Measurements from ENCODE around the gene SPATS2. TPM values are rescaled to one million over a fixed set of nuclear protein-coding genes. Genes with fewer than 3 reads are reported as not detected.

The SPATS2 gene
- polyA plus RNA-seq, 1 experiment: 100 TPM

DNA sequence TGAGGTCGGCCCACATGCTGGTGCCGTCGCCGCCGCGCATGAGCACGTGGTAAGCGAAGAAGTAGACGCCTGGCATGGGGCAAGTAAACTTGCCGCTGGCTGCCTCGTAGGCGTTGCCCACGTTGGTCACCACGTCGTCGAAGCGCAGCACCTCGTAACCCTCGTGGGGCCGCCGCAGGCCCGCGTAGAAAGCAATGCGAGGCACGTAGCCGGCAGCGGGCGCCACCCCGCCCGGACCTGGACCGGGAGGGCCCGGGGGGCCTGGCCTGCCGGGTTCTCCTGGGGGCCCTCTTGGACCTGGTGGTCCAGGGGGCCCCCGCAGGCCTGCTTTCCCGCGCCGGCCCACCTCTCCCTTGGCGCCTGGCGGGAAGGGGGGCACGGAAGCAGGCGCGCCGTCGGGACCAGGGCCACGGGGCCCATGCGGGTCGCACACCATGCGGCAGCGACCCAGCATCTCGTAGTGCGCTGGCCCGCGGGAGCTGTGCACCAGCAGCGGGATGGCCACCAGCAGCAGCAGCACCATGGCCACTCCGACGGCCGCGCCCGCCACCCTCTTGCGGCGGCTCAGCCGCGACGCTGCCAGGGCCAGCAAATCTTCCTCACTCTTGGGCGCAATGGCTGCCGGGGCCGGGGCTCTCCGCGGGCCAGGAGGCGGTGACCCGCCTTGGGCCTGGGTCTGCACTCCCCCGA lies 31.2 kb upstream of the SPATS2 start:
- TF ChIP-seq, protein P1, sequence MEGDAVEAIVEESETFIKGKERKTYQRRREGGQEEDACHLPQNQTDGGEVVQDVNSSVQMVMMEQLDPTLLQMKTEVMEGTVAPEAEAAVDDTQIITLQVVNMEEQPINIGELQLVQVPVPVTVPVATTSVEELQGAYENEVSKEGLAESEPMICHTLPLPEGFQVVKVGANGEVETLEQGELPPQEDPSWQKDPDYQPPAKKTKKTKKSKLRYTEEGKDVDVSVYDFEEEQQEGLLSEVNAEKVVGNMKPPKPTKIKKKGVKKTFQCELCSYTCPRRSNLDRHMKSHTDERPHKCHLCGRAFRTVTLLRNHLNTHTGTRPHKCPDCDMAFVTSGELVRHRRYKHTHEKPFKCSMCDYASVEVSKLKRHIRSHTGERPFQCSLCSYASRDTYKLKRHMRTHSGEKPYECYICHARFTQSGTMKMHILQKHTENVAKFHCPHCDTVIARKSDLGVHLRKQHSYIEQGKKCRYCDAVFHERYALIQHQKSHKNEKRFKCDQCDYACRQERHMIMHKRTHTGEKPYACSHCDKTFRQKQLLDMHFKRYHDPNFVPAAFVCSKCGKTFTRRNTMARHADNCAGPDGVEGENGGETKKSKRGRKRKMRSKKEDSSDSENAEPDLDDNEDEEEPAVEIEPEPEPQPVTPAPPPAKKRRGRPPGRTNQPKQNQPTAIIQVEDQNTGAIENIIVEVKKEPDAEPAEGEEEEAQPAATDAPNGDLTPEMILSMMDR (IDR thresholded peaks at IDR 0.05; ENCODE audit: low read depth, low read length): no peak
- DNase-seq (ENCODE audit: low read depth, low spot score): no peak
- ChIA-PET CTCF (interaction anchor here (1.0 to 4.9 kb wide), 4 partner anchors 12 to 244 kb away, joined by 4 to 72 read pairs (median 10); no protein-coding TSS in a partner anchor), POLR2A (no interaction called here)
- Histone ChIP-seq H3K4me3 (ENCODE audit: low read depth, low read length) (no peak overlapping the region), H3K27ac (ENCODE audit: low read depth, low read length) (no peak overlapping the region), H3K9me3 (ENCODE audit: control insufficient read depth, insufficient read depth, low read length) (peaks cover 5% of the 10 kb centered on the region; the same call in 1 of the 2 replicates), H3K27me3 (ENCODE audit: control insufficient read depth, insufficient read depth, low read length) (peaks cover 64% of the 10 kb centered on the region)

DNA sequence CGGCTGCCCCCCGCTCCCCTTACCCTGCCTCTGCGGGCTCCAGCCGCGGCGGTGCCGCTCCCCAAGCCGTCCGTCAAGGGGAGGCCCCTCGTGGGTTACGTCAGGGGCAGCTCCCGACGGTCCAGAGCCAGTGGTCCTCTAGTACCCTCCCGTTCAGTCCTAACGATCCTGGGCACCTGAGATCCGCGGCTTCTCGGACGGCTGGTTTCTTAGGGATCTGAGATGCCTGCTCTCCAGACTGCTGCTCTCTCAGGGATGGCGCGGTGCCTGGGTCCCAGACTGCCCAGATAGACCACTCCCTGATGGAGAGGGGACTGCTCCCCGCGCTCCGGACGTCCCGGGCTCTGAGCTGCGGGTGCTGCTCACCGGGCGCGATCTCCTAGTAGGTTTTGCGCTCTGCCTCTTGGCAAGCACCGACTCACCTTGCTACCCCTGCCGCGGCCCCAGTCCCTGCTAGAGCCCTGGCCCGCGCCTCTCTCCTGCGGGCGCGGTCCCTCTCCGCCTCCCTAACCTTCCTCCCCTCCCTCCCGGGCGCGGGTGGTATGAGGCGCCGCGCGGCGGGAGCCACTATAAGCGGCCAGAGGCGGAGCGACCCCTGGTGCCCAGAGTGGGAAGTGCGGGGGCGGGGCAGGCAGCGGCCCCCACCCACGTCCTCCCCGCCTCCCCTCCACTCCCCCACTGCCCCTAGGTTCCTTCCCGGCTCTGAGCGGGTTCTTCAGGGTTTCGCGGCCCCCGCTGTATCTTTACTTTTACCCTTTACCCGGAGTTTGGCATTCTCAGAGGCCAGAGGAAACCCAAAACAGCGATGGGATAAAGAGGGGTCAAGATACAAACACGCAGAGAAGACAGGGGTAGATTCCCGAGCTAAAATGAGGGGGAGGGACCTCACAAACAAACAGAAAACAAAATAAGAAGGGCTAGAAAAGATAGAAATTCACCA lies 30.3 kb upstream of the SPATS2 start, which contains the start of gene C1QL4:
Gene C1QL4 (minus strand): TSS at position 544 of the 940 bp plus-strand sequence. CDS start 711 bp downstream, outside the sequence.
- H3K27ac ChIP-seq (ENCODE audit: low read depth, low read length): no peak within 1 kb of the TSS
- peaks cover 5% of the 10 kb centered on the region; the same call in 1 of the 2 replicates for H3K9me3 ChIP-seq (ENCODE audit: control insufficient read depth, insufficient read depth, low read length)
- POLR2A ChIA-PET: interaction anchor here (1.0 kb wide), 1 partner anchor 11 kb away, joined by 4 read pairs; no protein-coding TSS in a partner anchor
- CTCF ChIA-PET: interaction anchor here (0.6 to 2.8 kb wide), 12 partner anchors 10 to 283 kb away, joined by 3 to 16 read pairs (median 4); partner anchors contain the start of genes DNAJC22 and TROAP
- peak within 1 kb of the TSS; percentile 52 for H3K4me3 ChIP-seq (ENCODE audit: low read depth, low read length)
- H3K27me3 ChIP-seq (ENCODE audit: control insufficient read depth, insufficient read depth, low read length): peaks cover 72% of the 10 kb centered on the region
- no peak for DNase-seq (ENCODE audit: low read depth, low spot score)
- TF ChIP-seq, protein P1 (IDR thresholded peaks at IDR 0.05; ENCODE audit: low read depth, low read length): peak; percentile 83

DNA sequence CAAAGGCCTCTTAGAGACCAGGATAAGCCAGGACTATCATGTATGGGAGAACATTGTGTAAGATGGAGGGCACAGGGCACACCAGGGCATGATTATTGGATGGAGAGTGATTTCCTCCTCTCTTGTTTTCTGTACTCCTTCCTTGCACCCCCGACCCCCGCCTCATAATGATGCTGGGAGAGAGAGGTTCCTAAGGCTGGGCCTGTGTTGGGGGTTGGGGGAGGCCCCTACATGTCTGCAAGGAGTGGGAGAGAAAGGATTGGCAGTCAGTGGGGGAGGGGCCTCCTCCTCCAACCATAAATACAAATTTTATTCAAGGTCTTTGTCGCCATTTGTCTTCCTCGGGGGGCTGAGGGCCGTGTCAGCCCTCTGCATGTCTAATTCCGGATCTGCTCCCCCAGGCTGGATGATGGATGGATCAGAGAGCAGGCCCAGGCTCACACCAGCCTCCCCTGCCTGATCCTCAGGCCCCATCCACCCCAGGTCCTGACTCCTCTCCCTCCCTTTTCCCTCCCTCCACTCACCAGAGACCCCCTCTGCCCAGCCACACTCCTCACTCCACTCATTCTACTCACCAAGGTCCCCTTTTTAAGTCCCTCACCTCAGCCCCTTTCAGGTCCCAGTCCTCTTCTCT lies 28.3 kb upstream of the SPATS2 start:
- CTCF ChIA-PET: interaction anchor here (2.0 to 2.8 kb wide), 2 partner anchors 8 to 19 kb away, joined by 15 to 16 read pairs; partner anchors contain the start of gene DNAJC22
- Histone ChIP-seq H3K27me3 (ENCODE audit: control insufficient read depth, insufficient read depth, low read length) (peaks cover 85% of the 10 kb centered on the region), H3K9me3 (ENCODE audit: control insufficient read depth, insufficient read depth, low read length) (peaks cover 5% of the 10 kb centered on the region; the same call in 1 of the 2 replicates), H3K4me3 (ENCODE audit: low read depth, low read length) (no peak overlapping the region), H3K27ac (ENCODE audit: low read depth, low read length) (no peak overlapping the region)
- TF ChIP-seq, protein P1 (IDR thresholded peaks at IDR 0.05; ENCODE audit: low read depth, low read length): no peak
- POLR2A ChIA-PET: interaction anchor here (0.6 kb wide), 1 partner anchor 12 kb away, joined by 9 read pairs; no protein-coding TSS in a partner anchor
- DNase-seq (ENCODE audit: low read depth, low spot score): no peak

DNA sequence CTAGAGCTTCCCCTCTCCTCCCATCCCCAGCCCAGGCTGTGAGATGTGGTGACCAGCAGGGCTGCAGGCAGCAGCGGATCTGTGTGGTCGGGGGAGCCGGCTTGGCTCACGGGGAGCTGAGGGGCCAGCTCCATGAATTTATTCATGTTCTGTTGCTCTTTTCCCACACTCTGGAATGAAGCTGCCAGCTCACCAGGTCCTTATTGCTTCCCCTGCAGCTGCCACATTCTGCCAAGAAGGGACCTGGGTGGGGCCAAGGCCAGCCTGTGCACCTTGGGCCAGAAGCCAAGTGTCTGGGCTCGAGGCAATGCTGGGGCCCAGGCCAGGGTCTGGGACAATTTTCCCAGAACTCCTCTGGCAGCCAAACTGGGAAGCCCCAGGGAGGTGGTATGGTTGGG lies 27.8 kb upstream of the SPATS2 start:
- Histone ChIP-seq H3K9me3 (ENCODE audit: control insufficient read depth, insufficient read depth, low read length) (peaks cover 5% of the 10 kb centered on the region; the same call in 1 of the 2 replicates), H3K4me3 (ENCODE audit: low read depth, low read length) (no peak overlapping the region), H3K27me3 (ENCODE audit: control insufficient read depth, insufficient read depth, low read length) (peaks cover 85% of the 10 kb centered on the region), H3K27ac (ENCODE audit: low read depth, low read length) (no peak overlapping the region)
- DNase-seq (ENCODE audit: low read depth, low spot score): no peak
- ChIA-PET CTCF (interaction anchor here (1.1 kb wide), 1 partner anchor 174 kb away, joined by 3 read pairs; no protein-coding TSS in a partner anchor), POLR2A (no interaction called here)
- TF ChIP-seq, protein P1 (IDR thresholded peaks at IDR 0.05; ENCODE audit: low read depth, low read length): no peak
